HG03060 (cell line): Measurements from ENCODE around the gene GPBAR1.

Experiments used
- ATAC-seq: cut with Tn5 transposase; IDR thresholded peaks from one replicate; pipeline ENCODE4 v1.9.1; 2021; ENCODE audit warnings: low read depth, moderate number of reproducible peaks; ENCODE audit not compliant: unreplicated experiment

GPBAR1 gene

GRCh38 chr2:218260742-218261422 lies at the start of gene GPBAR1:
GPBAR1 (plus strand) TSS chr2:218261015; CDS start chr2:218262725, 1,710 bp downstream.
- no peak for ATAC-seq

GRCh38 chr2:218214116-218214515 lies 46.7 kb upstream of the GPBAR1 start:
- ATAC-seq = no peak

GRCh38 chr2:218216336-218216673 lies 44.5 kb upstream of the GPBAR1 start:
- ATAC-seq = no peak

- peak; percentile 54 for ATAC-seq
These were observed 44.0 kb upstream of the GPBAR1 start, which contains the start of gene ARPC2 for GRCh38 chr2:218216674-218217359. ARPC2 (plus strand) TSS chr2:218217189; CDS start chr2:218217471, 282 bp downstream.

GRCh38 chr2:218217360-218218267 lies 43.2 kb upstream of the GPBAR1 start:
- ATAC-seq = no peak

GRCh38 chr2:218218268-218219185 lies 42.3 kb upstream of the GPBAR1 start:
- peak; percentile 34 for ATAC-seq

- ATAC-seq = no peak
These were observed 40.9 kb upstream of the GPBAR1 start for GRCh38 chr2:218219934-218220333.

GRCh38 chr2:218221000-218221399 lies 39.8 kb upstream of the GPBAR1 start:
- no peak for ATAC-seq

- no peak for ATAC-seq
These were observed 37.8 kb upstream of the GPBAR1 start for GRCh38 chr2:218223046-218223445.

- no peak for ATAC-seq
These were observed 36.6 kb upstream of the GPBAR1 start for GRCh38 chr2:218224186-218224585.

GRCh38 chr2:218226903-218227302 lies 33.9 kb upstream of the GPBAR1 start:
- ATAC-seq = no peak

GRCh38 chr2:218228366-218229090 lies 32.3 kb upstream of the GPBAR1 start:
- ATAC-seq = no peak

GRCh38 chr2:218229239-218229638 lies 31.6 kb upstream of the GPBAR1 start:
- peak; percentile 85 for ATAC-seq

GRCh38 chr2:218229851-218230250 lies 31.0 kb upstream of the GPBAR1 start:
- no peak for ATAC-seq

GRCh38 chr2:218230882-218231281 lies 29.9 kb upstream of the GPBAR1 start:
- ATAC-seq = peak; percentile 36

GRCh38 chr2:218233543-218233942 lies 27.3 kb upstream of the GPBAR1 start:
- ATAC-seq = no peak

- ATAC-seq = no peak
These were observed 26.3 kb upstream of the GPBAR1 start for GRCh38 chr2:218234521-218234920.

- no peak for ATAC-seq
These were observed 25.8 kb upstream of the GPBAR1 start for GRCh38 chr2:218235017-218235416.

GRCh38 chr2:218236829-218237228 lies 24.0 kb upstream of the GPBAR1 start:
- ATAC-seq = no peak
